ENCODE results near the gene GALK2.
"Not testable (repeated sequence)": the region's sequence is repeated elsewhere in the genome, so short reads cannot be mapped to it uniquely, and the experiment has no call there.

Gene GALK2

GRCh38 chr15:49339656-49340055 is 169.6 kb downstream of the GALK2 start:
- no peak for DNase-seq (ENCODE audit: low read depth in 2 of 2)

GRCh38 chr15:49343546-49343945 is 173.5 kb downstream of the GALK2 start:
- DNase-seq (ENCODE audit: low read depth in 2 of 2) = no peak

GRCh38 chr15:49354439-49354838 is 184.4 kb downstream of the GALK2 start:
- DNase-seq (ENCODE audit: low read depth in 2 of 2) = not testable (repeated sequence)

DNA sequence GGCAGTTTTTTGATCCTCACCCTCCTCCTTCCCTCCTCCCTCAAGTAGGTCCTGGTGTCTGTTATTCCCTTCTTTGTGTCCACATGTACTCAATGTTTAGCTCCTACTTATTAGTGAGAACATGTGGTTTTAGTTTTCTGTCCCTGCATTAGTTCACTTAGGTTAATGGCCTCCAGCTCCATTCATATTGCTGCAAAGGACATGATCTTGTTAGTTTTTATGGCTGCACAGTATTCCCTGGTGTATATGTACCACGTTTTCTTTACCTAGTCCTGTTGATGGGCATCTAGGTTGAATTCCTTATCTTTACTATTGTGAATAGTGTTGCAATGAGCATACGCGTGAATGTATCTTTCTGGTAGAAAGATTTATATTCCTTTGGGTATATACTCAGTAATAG is 191.3 kb downstream of the GALK2 start:
- DNase-seq (ENCODE audit: low read depth in 2 of 2) = no peak

GRCh38 chr15:49366496-49366895 is 196.4 kb downstream of the GALK2 start:
- DNase-seq (ENCODE audit: low read depth in 2 of 2) = no peak

- DNase-seq (ENCODE audit: low read depth in 2 of 2) = no peak
These were observed 200.7 kb downstream of the GALK2 start for GRCh38 chr15:49370782-49371181.

DNA sequence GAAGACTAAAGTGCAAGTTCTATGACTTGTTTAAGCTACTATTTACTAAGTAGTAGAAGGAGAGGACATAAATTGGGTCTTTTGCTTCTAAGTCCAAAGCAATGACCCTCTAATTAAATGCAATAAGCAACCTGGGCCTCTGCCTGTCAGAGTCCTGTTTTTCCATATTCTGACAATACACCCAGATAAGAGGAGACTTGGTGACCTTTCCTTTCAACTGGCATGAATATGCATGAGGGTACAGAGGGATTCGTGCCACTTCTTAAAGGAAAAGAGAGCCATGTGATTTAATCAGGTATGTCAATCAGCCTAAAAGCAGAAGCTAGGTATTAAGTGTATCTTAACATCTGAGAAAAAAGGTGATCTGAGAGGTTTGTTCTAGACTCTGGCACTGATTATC is 202.3 kb downstream of the GALK2 start:
- no peak for DNase-seq (ENCODE audit: low read depth in 2 of 2)

DNA sequence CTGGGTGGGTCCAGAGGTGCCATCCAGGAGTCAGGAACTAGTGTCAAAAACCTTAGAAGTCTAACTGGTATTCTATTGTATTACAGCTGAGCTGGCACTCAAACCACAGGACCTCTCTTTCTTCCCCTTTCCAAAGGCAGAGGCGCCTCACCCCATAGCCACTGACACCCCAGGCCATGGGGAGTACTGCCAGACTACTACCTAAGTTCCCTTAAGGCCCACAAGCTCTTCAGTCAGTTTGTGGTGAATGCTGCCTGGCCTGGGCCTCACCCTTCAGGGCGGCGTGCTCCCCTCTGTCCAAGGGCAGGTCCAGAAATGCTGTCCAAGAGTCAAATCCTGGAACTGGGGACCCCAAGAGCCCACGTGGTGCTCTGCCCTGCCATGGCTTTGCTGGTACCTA is 209.9 kb downstream of the GALK2 start:
- no peak for DNase-seq (ENCODE audit: low read depth in 2 of 2)

DNA sequence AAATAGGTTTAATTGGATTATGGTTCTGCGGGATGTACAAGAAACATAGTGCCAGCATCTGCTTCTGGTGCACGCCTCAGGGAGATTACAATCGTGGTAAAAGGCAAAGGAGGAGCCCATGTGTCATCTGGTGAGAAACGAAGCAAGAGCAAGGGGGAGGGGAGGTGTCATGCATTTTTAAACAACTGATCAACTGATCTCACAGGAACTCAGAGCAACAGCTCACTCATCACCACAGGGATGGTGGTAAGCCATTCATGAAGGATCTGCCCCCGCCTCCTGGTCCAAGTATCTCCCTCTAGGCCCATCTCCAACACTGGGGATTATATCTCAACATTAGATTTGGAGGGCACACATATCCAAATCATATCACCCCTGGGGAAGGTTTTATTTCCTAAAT is 210.9 kb downstream of the GALK2 start:
- no peak for DNase-seq (ENCODE audit: low read depth in 2 of 2)
